Right ventricle myocardium superior (tissue), 1 donor: ENCODE measurements around the gene MKNK1. TPM values are rescaled to one million over a fixed set of nuclear protein-coding genes. Genes with fewer than 3 reads are reported as not detected.
A peak's percentile ranks its signal among the peaks of the same experiment; 100 is the strongest.

Experiments
- ATAC-seq: fragments of 200-7000 bp; cut with Tn5 transposase; one replicate; pipeline ENCODE4 v1.9.1; 2020; ENCODE audit warnings: mild to moderate bottlenecking; ENCODE audit not compliant: poor library complexity
- DNase-seq: peaks from one replicate; pipeline ENCODE4 v3.0.0-alpha.2; 2020
- intact Hi-C: fragments of 100-400 bp; cut with DNase I; formaldehyde crosslinking; loops from one replicate; pipeline ENCODE4 v1.11.2; 2022
- total RNA-seq: library from RNA; stranded (reverse); fragmentation: NEBNext Ultra II Directional; extraction: Animal tissue kit (Norgen Biotek cat#: 25700); gene quantifications from one replicate; pipeline ENCODE4 v1.2.1, GENCODE V29; 2021
- donor health status: DM: no; HTN: yes; CAD: no; lungs with severe emphysema.

The MKNK1 gene
- total RNA-seq, 1 donor from 2014 or later = 37.7 TPM

DNA sequence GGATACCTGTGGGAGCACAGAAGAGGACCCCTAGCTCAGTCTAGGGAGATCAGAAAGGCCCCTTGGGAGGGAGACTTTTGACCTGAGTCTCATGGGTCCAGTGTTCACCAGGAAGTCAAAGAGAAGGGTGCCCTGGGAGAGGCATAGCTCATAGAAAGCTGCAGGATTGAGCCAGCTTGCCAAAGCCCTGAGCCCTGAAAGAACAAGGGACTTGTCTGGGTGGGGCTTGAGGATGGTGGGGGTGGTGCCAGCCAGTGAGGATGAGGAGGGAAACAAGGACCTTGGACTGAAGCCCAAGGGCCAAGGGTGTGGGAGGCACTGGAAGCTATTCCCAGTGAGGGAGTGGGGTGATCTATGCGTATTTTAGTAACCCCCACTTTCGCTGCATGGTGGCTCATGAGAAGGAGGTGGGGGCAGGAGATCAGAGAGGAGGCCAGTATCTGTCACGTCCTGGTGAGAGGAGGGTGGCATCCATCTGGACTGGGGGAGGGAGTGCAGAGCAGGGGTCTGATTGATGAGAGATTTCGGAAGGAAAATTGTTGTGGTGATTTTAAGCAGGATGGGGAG is 86.1 kb downstream of the MKNK1 start:
- no peak for ATAC-seq
- intact Hi-C loops = no loop called here
- no peak for DNase-seq

- intact Hi-C loops = no loop called here
- DNase-seq = no peak
- peak; percentile 15 for ATAC-seq
These were observed 87.0 kb downstream of the MKNK1 start for GRCh38 chr1:46517010-46517600.

GRCh38 chr1:46516200-46516950 is 87.7 kb downstream of the MKNK1 start:
- DNase-seq (no peak), ATAC-seq (no peak)
- intact Hi-C loops = no loop called here

- intact Hi-C loops = no loop called here
- ATAC-seq (no peak), DNase-seq (no peak)
These were observed 88.5 kb downstream of the MKNK1 start for GRCh38 chr1:46515576-46515975.

- no peak for DNase-seq
- intact Hi-C loops = no loop called here
- ATAC-seq = no peak
These were observed 90.5 kb downstream of the MKNK1 start for GRCh38 chr1:46513536-46513935.

- DNase-seq = no peak
- intact Hi-C loops = no loop called here
- no peak for ATAC-seq
These were observed 91.3 kb downstream of the MKNK1 start for GRCh38 chr1:46512792-46513190.

DNA sequence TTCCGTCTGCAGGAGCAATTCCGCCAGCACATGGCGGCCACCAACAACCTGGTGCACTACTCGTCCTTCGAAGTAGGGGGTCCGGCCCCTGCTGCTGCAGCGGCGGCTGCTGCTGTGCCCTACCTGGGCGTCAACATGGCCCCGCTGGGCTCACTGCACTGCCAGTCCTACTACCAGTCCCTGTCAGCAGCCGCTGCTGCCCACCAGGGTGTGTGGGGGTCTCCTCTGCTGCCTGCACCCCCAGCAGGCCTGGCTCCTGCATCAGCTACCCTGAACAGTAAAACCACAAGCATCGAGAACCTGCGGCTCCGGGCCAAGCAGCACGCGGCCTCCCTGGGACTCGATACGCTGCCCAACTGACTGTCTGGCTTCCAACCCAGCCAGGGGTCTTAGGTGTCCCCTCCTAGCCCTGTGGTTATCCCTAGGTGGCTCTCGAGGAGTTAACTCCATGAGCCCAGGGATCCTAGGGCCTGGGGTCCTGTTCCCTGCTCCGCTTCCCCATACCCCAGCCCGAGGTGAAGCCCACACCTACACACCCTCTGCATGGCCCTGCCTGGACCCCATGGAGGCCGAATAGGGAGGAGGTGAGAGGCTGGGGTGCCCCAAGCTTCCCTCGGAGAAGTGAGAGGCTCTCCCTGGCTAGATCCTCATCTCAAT is 91.8 kb downstream of the MKNK1 start:
- ATAC-seq = no peak
- DNase-seq = no peak
- intact Hi-C loops = no loop called here

DNA sequence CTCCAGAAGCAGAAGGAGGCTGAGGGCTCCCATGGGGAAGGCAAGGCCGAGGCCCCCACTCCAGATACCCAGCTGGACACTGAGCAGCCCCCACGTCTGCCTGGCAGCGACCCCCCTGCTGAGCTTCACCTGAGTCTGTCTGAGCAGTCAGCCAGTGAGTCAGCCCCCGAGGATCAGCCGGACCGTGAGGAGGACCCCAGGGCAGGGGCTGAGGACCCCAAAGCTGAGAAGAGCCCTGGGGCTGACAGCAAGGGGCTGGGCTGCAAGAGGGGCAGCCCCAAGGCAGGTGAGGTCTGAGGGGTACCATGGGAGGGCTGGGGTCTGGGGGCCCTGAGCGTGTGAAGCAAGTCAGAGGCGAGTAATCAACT is 93.1 kb downstream of the MKNK1 start:
- intact Hi-C loops = no loop called here
- ATAC-seq = no peak
- no peak for DNase-seq

DNA sequence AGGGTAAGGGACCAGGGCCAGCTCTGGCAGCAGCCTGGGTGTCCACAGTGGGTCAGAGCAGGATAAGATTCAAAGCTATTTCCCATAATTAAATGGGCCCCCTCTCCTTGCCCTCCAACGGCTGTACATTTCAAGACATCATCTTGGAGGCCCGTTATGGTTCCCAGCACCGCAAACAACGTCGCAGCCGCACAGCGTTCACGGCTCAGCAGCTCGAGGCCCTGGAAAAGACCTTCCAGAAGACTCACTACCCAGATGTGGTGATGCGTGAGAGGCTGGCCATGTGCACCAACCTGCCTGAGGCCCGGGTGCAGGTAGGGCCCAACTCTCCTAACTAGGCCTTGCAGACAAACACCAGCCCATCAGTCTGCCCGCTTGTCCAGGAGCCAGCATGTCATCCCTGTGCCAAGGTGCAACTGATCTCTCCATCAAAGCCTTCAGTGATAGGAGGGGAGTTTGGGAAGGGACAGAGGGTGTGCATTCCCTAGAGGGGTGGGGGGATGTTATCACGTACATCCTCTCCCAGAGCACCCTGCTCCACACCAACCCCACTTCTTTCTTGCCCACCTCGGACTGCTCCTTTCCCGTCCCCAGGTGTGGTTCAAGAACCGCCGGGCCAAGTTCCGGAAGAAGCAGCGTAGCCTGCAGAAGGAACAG is 93.6 kb downstream of the MKNK1 start:
- no peak for DNase-seq

GRCh38 chr1:46508757-46509156 is 95.3 kb downstream of the MKNK1 start:
- DNase-seq (no peak), ATAC-seq (no peak)
- intact Hi-C loops = no loop called here

More for the DNA sequence above, 93.6 kb downstream of the MKNK1 start:
- intact Hi-C loops = no loop called here
- ATAC-seq = no peak

Other genes with a start within 250 kb of the MKNK1 start
- gene FAAH, start 210.0 kb downstream of the MKNK1 start, total RNA-seq = 4.8 TPM
- gene DMBX1, start 114.4 kb downstream of the MKNK1 start, total RNA-seq = not detected
- not detected for gene KNCN, start 52.6 kb downstream of the MKNK1 start, total RNA-seq
- gene MOB3C, start 12.5 kb upstream of the MKNK1 start, total RNA-seq = 14.0 TPM
- 198 TPM for gene ATPAF1, start 64.1 kb upstream of the MKNK1 start, total RNA-seq
- gene TEX38, start 67.6 kb upstream of the MKNK1 start, total RNA-seq = not detected
- gene EFCAB14, start 114.8 kb upstream of the MKNK1 start, total RNA-seq = 52.4 TPM
- gene CYP4B1, start 194.8 kb upstream of the MKNK1 start, total RNA-seq = 20.4 TPM